Stimulated activated naive CD8-positive, alpha-beta T cell treated with anti-CD3 and anti-CD28 coated beads, Interleukin-15, Interleukin-2, amounts not matched to agents 100 U/mL and 50 U/mL, for 24 hours (primary cell): ENCODE data around the gene KAT2B.
"Not testable (repeated sequence)": the region's sequence is repeated elsewhere in the genome, so short reads cannot be mapped to it uniquely, and the experiment has no call there.

ENCODE experiments used
- ATAC-seq: fragments of 150-1000 bp; cut with Tn5 transposase; one replicate; pipeline ENCODE4 v1.10.0; 2021
- DNase-seq: peaks from one replicate; pipeline ENCODE4 v3.0.0; 2021

KAT2B gene

DNA sequence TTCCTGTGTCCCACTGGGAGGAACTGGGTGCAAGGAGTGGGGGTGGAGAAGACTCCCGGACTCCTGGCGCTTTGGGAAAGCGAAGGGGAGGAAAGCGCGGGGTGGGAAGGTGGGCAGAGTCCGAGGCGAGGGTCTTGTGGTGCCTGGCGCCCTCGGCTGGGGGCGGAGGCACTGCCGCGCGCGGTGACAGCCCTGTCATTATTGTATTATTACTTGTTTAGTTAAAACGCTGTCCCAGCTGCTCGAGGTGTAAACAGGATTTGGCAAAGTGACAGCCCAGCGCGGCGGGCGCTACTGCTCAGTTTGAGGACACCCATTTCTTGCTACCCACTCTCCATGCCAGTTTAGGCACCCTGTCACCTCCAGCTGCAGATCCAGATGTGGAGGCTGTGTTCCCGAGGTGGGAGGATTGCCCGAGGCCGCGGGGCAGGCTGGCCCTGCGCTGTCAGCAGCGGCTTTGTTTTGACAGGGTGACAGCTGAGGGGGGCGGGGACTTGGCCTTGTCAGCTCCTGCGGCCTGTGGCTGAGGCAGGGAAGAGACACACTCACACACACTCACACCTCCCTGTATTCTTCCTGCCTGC lies 1.0 kb downstream of the KAT2B start:
- DNase-seq (peak; percentile 85), ATAC-seq (peak; percentile 57)

DNA sequence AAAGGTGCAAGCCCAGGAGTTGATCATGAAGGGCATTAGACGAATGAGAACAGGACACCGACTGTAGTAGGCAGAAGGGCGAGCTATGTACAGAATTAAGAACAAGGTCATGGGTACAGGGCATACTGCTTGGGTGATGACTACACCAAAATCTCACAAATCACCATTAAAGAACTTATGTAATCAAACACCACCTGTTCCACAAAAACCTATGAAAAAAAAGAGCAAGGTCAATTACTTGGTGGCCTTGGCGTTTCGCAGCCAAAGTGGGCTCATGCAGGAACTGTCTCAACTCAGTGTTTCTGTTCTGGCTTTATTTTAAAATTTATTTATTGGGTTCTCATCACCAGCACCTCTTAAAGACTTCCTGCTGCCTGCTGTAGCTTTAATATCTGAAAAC lies 2.1 kb downstream of the KAT2B start:
- DNase-seq: no peak
- no peak for ATAC-seq

DNA sequence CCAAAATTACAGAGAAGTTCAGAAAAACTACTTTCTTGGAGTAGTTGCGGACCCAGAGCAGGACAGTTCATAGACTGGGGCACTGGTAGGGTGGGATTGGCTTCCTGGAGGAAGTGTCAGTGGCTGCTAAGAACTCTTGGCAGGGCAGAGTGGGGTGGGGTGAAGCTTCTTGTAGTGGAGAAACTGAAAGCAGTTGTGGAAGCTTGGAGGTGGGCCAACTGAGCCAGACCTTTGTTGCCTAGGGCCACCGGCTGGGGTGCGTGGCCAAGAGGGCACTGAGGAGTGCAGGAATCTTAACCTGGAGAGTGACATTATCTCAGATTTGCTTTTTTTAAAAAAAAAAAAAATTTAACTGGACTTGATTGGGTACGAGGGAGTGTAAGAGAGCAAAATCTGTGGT lies 3.1 kb downstream of the KAT2B start:
- peak; percentile 61 for DNase-seq
- peak; percentile 14 for ATAC-seq

DNA sequence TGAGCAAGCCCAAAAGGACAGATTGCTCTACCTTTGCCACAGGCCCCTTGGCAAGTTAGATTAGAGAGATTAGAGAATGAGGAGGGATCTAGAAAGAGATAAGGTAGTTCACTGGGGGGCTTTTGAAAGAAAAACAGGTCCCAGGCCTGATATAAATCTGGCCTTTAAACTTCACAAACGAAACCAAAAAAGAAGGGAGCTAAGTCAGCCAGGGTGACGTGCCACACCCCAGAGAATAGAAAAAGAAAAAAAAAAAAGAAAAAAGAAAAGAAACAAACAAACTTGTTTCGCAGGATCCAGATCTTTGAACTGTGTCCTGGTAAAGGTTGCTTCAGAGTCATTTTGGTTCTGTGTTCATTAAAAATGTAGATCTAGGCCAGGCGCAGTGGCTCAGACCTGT lies 3.6 kb downstream of the KAT2B start:
- DNase-seq (no peak), ATAC-seq (no peak)

DNA sequence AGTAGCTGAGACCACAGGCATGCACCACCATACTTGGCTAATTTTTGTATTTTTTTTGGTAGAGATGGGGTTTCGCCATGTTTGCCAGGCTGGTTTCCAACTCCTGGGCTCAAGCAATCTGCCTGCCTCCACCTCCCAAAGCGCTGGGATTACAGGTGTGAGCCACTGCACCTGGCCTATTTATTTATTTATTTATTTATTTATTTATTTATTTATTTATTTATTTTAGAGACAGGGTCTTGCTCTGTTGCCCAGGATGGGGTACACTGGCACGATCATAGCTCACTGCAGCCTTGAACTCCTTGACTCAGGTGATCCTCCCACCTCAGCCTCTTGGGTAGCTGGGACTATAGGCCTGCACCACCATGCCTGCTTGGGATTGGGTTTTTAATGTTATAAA lies 4.9 kb downstream of the KAT2B start:
- not testable (repeated sequence) for DNase-seq, ATAC-seq

DNA sequence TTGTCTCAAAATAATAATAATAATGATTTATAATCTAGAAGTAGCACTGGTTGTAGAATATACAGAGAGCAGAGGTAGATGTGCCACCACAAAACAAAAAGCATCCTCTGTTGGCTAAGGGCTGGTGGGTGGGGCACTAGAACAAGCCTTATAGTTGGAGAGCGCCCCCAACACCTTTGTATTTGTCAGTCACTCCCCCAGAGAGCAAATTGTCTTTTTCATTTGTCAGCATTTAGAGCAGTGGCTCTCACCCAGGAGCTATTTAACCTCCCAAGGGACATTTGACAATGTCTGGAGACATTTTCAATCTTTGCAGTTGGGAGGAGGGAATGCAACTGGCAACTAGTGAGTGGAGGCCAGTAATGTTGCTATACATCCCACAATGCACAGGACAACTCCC lies 6.3 kb downstream of the KAT2B start:
- DNase-seq (no peak), ATAC-seq (no peak)

DNA sequence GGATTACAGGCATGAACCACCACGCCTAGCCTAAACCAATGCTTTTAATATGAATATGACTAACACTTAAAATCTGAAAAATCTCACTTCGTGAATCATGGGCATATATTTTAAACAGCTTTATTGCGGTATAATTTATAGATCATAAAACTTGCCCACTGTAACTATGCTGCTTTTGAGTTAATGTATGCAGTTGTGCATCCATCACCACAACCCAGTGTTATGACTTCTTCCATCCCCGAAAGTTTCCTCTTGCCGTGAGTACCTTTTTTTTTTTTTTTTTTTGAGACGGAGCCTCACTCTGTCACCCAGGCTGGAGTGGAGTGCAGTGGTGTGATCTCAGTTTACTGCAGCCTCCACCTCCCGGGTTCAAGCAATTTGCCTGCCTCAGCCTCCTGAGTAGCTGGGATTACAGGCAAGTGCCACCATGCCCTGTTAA lies 7.1 kb downstream of the KAT2B start:
- ATAC-seq: no peak
- no peak for DNase-seq

DNA sequence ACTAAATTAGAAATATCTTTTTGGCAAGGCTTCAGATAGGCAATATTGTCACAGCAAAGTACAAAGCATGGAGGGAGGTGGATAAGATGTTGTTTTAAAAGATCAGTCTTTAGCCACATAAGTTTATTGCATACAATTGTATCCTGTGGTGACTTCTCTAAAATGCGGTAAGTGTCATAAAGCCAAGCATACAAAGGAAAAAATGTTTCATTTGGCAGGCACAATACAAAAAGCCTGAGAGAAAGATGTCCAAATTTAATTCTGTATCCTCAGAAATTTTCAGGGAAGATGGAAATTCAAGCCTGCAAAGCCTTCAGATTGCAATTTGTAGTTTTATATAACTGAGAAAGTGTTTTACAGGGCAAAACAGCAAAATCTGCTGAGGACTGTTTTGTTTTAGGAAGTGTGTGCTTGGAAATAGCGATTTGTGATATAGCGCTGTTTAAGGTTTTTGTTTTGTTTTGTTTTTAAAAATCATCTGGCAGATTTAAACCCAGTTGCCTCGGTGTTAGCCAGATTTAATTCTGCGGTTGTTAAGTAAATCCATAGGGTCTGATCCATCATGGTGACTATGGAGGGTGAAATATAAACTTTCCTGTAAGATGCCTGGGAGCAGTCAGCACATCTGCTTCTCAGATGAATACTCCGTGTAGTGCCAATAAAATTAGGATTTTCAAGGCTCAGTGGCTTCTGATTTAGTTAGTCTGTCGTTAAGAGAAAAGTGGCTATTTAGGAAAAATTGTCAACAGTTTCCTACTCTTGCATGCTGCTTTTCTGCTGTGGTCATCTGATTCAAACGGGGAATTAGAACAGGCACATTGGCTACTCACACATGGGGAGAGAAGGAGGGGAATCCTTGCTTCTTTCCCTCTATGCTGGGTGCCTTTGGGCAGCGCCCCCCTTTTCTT lies 8.0 kb downstream of the KAT2B start:
- DNase-seq (no peak), ATAC-seq (no peak)

DNA sequence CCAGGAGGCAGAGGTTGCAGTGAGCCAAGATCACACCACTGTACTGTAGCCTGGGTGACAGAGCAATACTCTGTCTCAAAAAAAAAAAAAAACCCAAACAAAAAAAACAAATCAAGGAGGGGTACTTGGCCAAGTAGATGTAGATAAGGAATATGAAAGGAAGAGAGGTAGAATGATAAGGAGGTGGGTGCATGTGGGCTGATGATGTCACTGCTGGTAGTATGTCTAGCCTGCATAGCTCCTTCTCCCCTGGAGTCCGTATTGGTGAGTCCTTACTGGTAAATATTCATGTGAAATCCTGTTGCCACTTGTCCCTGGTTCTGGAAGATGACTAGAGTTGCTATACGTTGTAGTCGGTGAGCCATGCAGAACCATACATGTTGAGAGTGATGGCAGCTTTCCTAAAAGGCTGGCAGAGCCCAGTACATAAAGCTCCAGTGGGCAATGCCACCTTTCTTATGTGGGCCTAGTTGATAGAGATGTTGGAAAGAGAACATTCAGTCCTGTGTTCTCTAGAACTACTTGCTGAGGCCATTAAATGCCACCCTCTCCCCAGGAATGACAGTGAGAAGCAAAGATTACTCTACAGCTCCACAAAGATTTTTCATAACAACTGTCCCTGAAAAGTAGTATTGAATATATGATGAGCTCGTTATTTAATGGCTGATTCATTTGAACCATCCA lies 11.0 kb downstream of the KAT2B start:
- DNase-seq (no peak), ATAC-seq (no peak)

DNA sequence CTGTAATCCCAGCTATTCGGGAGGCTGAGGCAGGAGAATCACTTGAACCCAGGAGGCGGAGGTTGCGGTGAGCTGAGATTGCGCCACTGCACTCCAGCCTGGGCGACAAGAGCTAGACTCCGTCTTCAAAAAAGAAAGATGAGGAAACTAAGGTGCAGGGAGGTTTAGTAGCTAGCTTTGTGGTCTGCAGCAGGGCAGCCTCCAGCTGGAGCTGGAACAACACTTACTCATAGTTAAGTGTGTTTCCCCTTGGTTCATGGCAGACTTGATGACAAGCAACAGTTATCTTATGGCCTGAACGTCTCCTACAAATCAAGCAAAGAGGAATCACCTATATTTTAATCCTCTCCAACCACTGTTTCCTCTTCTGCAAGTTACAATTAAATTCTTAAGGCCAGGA lies 12.6 kb downstream of the KAT2B start:
- ATAC-seq (no peak), DNase-seq (no peak)

DNA sequence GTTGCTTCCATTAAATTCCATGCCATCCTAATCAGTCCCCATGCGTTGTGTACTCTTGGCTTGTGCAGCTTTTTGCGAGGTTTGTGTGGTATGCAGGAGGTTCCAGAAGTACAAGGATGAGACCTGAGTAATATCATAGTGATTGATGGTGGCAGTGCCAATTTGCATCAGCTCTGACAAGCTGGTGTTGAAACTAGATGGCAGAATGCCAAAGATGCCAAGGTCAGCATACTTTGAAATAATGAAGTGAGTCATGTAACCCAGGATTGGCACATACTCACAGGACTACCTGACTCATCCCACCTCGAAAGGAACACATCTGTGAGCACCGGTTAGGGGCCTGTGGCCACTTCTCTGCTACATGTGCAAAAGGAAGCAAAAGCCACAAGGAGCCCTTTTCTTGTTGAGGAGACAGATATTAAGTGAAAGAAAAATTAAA lies 14.3 kb downstream of the KAT2B start:
- DNase-seq (peak; percentile 68), ATAC-seq (peak; percentile 93)

DNA sequence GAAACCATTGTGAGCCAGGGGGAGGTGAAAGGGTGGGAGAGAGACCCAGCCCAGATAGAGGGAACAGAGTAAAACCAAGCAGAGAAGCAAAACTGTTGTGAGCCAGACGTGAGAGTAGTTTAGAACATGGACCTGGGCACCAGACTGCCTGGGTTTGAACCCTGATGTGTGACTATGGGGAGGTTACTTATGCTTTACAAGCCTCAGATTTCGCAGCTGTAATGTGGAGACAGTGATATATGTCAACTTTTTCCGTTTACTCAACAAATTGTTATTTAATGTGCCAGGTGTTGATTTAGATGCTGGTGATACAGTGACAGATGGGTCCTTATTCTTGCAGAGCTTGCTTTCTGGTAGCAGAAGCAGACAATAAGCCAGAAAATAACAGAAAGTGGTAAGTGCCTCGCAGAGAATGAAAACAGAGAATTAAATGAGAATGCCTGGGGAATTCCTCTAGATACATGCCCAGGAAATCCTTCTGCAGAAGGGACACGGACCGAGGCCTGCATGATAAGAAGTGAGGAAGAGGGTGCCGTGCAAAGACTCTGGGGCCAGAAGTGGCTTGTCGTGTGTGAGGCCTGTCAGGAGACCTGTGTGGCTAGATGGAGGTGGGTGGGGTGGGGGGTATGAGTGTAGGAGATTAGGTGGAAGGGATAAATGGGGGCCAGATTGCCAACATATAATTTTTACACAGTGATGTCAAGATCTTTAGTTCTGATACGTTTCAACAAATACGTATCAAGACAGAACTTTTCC lies 15.0 kb downstream of the KAT2B start:
- DNase-seq: no peak
- ATAC-seq: no peak

DNA sequence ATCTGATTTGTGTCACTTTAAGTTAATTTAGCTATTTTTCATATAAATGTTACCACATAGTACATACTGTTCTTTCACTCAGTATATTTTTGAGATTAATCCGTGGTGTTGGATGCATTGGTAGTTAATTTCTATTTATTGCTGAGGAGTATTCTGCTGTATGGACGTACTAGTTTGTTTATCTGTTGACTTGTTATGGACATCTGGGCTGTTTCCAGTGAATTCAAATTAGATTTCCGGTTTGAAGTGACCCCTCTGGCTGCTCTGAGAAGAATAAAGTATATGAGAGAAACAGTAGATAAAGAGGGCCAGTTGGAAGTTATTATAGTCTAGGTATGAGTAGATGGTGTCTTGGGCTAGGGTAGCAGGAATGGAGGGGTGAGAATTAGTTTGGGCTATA lies 15.6 kb downstream of the KAT2B start:
- ATAC-seq (no peak), DNase-seq (no peak)

DNA sequence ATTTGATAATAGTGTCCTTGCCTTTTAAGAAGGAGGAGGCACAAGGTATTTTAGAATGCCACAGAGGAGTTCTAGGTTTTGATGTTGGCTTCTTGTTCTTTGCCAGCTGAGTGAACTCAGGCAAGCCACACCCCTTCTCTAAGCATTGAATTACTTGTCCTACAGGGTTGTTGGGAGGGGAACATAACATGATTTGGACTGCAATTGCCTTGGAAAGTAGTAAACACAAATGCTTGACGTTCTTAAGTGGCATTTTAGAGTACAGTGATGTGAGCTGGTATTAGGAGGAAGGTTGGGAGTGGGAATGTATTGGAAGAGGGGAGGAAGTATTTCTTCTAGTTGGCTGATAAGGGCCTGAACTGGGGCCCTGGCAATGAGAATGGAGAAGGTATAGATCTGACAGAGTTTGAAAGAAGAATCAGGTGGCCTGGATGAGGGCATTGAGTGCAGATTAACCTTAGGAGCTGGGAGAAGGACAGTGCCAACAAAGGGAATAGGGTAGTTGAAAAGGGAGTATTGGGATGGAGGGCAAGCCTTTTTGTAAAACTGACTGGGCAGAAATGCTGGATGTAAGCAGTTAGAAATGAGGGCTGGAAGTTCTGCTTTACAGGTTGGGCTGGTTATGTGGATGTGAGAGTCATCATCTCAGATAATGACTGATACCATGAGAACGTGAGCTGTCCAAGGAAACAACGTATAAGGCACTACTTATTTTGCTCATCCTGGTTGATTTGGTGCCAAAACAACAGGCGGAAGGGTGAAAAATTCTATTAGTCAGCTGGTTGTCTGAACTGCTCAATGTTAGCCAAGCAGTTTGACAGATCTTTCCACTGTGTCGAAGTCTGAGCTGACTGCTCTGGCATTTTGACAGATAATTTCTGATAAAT lies 16.7 kb downstream of the KAT2B start:
- DNase-seq: no peak
- ATAC-seq: peak; percentile 32

DNA sequence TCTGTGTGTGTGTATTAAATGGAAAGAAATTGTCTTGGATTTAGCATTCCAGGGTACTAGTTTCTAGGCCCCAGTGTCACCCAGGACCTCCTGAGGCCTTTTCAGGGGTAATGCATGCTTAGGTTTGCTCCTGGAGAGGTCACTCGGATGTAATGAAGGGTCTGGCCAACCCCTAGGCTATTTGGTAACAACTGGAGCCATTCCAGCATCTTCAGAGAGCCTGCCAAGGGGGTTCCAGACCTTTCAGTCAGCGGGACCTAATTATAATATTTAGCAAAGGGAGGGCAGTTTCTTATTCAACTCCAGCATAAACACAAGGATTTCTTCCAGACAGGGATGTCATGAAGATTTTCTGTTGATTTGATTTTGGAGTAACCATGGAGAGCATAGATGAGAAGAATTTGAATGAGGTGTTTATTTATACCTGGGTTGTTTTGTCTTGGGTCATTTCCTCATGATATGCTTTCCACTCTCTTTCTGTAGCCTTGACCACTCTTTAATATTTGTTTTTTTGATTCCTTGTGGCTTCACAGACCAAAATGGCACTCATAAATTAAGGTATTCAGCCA lies 17.4 kb downstream of the KAT2B start:
- DNase-seq: no peak

DNA sequence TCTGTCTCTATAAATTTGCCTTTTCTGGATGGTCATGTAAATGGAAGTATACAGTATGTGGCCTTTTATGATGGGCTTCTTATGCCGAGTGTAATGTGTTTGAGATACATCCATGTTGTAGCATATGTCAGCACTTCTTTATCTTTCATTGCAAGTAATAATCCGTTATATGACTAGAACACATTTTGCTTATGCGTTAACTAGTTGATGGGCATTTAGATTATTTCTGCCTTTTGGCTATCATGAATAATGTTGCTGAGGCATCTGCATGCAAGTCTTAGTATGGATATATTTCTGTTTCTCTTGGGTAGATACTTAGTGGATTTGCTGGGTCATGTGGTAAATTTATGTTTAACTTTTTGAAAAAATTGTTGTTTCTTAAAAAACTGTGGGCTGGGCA lies 19.7 kb downstream of the KAT2B start:
- no peak for DNase-seq
- ATAC-seq: no peak

More for the DNA sequence above, 17.4 kb downstream of the KAT2B start:
- ATAC-seq: no peak

DNA sequence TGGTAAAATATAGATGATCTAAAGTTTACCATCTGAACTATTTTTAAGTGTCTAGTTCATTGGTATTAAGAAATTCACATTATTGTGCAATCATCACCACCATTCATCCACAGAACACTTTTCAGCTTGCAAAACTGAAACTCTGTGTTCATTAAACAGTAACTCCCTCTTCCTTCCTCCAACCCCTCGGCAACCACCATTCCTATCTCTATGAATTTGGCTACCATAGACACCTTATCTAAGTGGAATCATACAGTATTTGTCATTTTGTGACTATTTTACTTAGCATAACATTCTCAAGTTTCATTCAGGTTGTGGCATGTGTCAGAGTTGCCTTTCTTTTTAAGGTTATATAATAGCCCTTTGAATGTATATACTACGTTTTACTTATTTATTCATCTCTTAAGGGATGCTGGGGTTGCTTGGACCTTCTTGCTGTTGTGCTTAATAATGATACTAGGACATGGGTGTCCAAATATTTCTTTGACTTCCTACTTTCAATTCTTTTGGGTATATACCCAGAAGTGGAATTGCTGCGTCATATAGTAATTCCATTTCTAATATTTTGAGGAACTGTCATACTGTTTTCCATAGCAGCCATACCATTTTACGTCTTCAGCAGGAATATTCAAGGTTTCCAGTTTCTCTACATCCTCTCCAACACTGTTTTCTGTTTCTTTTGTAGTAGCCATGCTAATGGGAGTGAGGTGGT lies 20.9 kb downstream of the KAT2B start:
- peak; percentile 70 for ATAC-seq
- DNase-seq: no peak

DNA sequence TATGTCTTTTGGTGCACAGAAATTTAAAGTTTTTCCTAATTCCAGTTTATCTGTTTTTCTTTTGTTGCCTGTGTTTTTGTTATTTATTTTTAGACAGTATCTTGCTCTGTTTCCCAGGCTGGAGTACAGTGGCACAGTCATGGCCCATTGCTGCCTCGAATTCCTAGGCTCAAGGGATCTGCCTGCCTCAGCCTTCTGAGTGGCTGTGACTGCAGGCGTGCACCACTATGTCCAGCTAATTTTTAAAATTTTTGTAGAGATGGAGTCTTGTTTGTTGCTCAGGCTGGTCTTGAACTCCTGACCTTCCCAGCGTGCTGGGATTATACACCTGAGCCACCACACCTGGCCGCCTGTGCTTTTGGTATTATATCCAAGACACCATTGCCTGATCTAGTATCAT lies 22.8 kb downstream of the KAT2B start:
- DNase-seq (no peak), ATAC-seq (no peak)

DNA sequence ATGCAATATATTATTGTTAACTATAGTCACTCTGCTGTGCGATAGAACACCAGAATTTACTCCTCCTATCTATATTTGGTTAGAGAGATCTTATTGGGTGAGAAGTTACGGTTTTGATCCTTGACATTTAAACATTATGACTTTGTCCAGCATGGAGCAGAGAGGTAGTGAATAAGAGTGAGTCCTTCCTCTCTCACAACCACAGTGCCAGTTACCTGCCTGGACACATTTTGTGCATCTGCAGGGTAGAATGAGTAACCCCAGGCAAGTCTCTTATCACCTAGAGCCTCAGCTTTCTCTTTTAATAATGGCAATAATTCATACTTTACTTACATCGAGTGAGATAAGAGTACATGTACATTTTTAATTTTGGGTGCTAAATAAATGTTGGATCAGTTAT lies 24.1 kb downstream of the KAT2B start:
- no peak for DNase-seq
- no peak for ATAC-seq
